Neural progenitor cell (in vitro differentiated cells): ENCODE data around the gene MAP3K7CL.

Source experiments
- CTCF ChIP-seq: fragments of 200-600 bp; sonication (generic); IDR thresholded peaks from 2 replicates; pipeline ENCODE4 v1.5.1; 2017; ENCODE audit warnings: antibody characterized with exemption, mild to moderate bottlenecking
- EZH2 ChIP-seq: fragments of 200-600 bp; sonication (generic); IDR thresholded peaks from 2 replicates; pipeline ENCODE4 v1.6.1; 2017; ENCODE audit warnings: antibody characterized with exemption, mild to moderate bottlenecking, moderate library complexity
- EZH2phosphoT487 ChIP-seq: fragments of 200-600 bp; sonication (generic); IDR thresholded peaks from 2 replicates; pipeline ENCODE4 v1.6.1; 2017; ENCODE audit warnings: antibody characterized with exemption

GRCh38 chr21:29155118-29155932 is 24.9 kb downstream of the MAP3K7CL start:
- TF ChIP-seq CTCF = no peak
- no peak for TF ChIP-seq EZH2phosphoT487
- no peak for TF ChIP-seq EZH2
